HepG2 (cell line): Measurements from ENCODE around the gene ALG3. TPM values are rescaled to one million over a fixed set of nuclear protein-coding genes. Genes with fewer than 3 reads are reported as not detected.

ENCODE experiments used
- ATAC-seq: fragments of 200-7000 bp; cut with Tn5 transposase; 3 replicates; pipeline ENCODE4 v1.9.1; 2020; ENCODE audit warnings: mild to moderate bottlenecking, moderate library complexity
- Bru-seq: library from RNA; stranded (reverse); fragments of 400-500 nt; gene quantifications from one replicate; lab custom pipeline; 2021; lab: Mats Ljungman, UMichigan
- BruChase-seq, 2 experiments: library from RNA; stranded (reverse); fragments of 400-500 nt; gene quantifications; one replicate each; lab custom pipeline; 2021; lab: Mats Ljungman, UMichigan
- BruUV-seq: library from RNA; stranded (reverse); fragments of 400-500 nt; replicated peaks from 2 replicates; lab custom pipeline; 2021; lab: Mats Ljungman, UMichigan
- CTCF ChIA-PET: fragments of 300-600 bp; formaldehyde crosslinking; extraction: SDS; loops from one replicate; lab custom pipeline; 2021; ENCODE audit warnings: low total read pairs, inconsistent platforms, low intra/inter-chr PET ratio; lab: Yijun Ruan, JAX
- POLR2A ChIA-PET: fragments of 350-600 bp; sonication (Branson Sonifier 250); formaldehyde crosslinking; loops from one replicate; lab custom pipeline; 2020; ENCODE audit warnings: antibody characterized with exemption, inconsistent platforms; lab: Yijun Ruan, JAX
- DNase-seq: peaks from one replicate; pipeline ENCODE4 v3.0.0-alpha.2; 2015; ENCODE audit warnings: low spot score
- FAIRE-seq: peaks from 3 replicates; lab custom pipeline; 2011; peaks lifted over from hg19 to GRCh38; lab: Jason Lieb, UNC
- H2AFZ ChIP-seq: one replicate; pipeline ENCODE4 v1.6.1; 2011; ENCODE audit warnings: low read length, inconsistent platforms
- H3K27ac ChIP-seq: fragments of 300-600 bp; 3 replicates; pipeline ENCODE4 v1.8.0; 2011; ENCODE audit warnings: mixed run types, mild to moderate bottlenecking, mixed read lengths, low read length, inconsistent platforms; ENCODE audit not compliant: insufficient read depth; ENCODE audit errors: extremely low read length
- H3K27me3 ChIP-seq, 2 experiments: fragments of 200-600 bp in 1 of 2; 2 replicates in 1 of 2; 3 replicates in 1 of 2; pipeline versions ENCODE4 v1.6.0 to v1.8.0; 2011; ENCODE audit warnings: low read length in 2 of 2, mild to moderate bottlenecking in 2 of 2, moderate library complexity in 2 of 2, inconsistent platforms in 1 of 2; ENCODE audit not compliant: insufficient read depth in 2 of 2, control insufficient read depth in 1 of 2
- H3K36me3 ChIP-seq, 2 experiments: fragments of 200-600 bp in 1 of 2; replicated peaks in 1 of 2; 2 replicates in 1 of 2; 3 replicates in 1 of 2; pipeline versions ENCODE4 v1.5.1 to v1.8.0; 2011; ENCODE audit warnings: low read length in 2 of 2, inconsistent platforms in 1 of 2; ENCODE audit not compliant: insufficient read depth in 2 of 2, control insufficient read depth in 1 of 2
- H3K4me1 ChIP-seq: 2 replicates; pipeline ENCODE4 v1.5.1; 2012; ENCODE audit warnings: low read length, inconsistent platforms; ENCODE audit not compliant: insufficient read depth
- H3K4me2 ChIP-seq: 2 replicates; pipeline ENCODE4 v1.6.0; 2011; ENCODE audit warnings: low read depth, low read length, inconsistent platforms
- H3K4me3 ChIP-seq, 3 experiments: fragments of 200-600 bp in 1 of 3; sonication (generic), shearing (Covaris generic) in 1 of 3; replicated peaks in 1 of 3; 2 replicates each; pipeline ENCODE4 v1.5.1; 2011 to 2016; ENCODE audit warnings: low read length in 3 of 3, inconsistent platforms in 2 of 3, low read depth in 2 of 3, mild to moderate bottlenecking in 2 of 3, control low read depth in 1 of 3, mixed read lengths in 1 of 3; ENCODE audit not compliant: insufficient read depth in 1 of 3
- H3K79me2 ChIP-seq: one replicate; pipeline ENCODE4 v1.6.1; 2011; ENCODE audit warnings: low read length, inconsistent platforms; ENCODE audit not compliant: insufficient read depth
- H3K9ac ChIP-seq: 2 replicates; pipeline ENCODE4 v1.6.0; 2011; ENCODE audit warnings: mild to moderate bottlenecking, low read depth, low read length, inconsistent platforms; ENCODE audit not compliant: insufficient read depth
- H3K9me3 ChIP-seq: 2 replicates; pipeline ENCODE4 v1.5.1; 2012; ENCODE audit warnings: mild to moderate bottlenecking, low read length
- H4K20me1 ChIP-seq: 2 replicates; pipeline ENCODE4 v1.6.0; 2011; ENCODE audit warnings: inconsistent platforms, mild to moderate bottlenecking, low read length, moderate library complexity; ENCODE audit not compliant: insufficient read depth
- HNRNPK ChIP-seq: fragments of 200-400 bp; formaldehyde crosslinking; IDR thresholded peaks from 2 replicates; pipeline ENCODE4 v1.6.1; 2018; ENCODE audit warnings: low read length, low read depth, moderate library complexity, mild to moderate bottlenecking; ENCODE audit not compliant: poor library complexity, severe bottlenecking
- MLXIP ChIP-seq: sonication (generic); formaldehyde crosslinking; IDR thresholded peaks from 2 replicates; pipeline ENCODE4 v1.9.0; 2021; ENCODE audit warnings: missing genetic modification reagents, borderline replicate concordance
- SIN3A ChIP-seq: IDR thresholded peaks from 2 replicates; pipeline ENCODE4 v1.6.1; 2011; ENCODE audit warnings: low read depth, mild to moderate bottlenecking, control low read depth, low read length, borderline replicate concordance
- SRF ChIP-seq: IDR thresholded peaks from 2 replicates; pipeline ENCODE4 v1.6.1; 2011; ENCODE audit warnings: mild to moderate bottlenecking, low read depth, low read length, moderate library complexity
- ZNF839 ChIP-seq: sonication (generic); formaldehyde crosslinking; IDR thresholded peaks from 2 replicates; pipeline ENCODE4 v1.4.0; 2020; ENCODE audit warnings: missing genetic modification reagents, mild to moderate bottlenecking, borderline replicate concordance
- WGBS: methylation state at CpG from one replicate; pipeline ENCODE4 v1.1.6; 2017; ENCODE audit warnings: low lambda C conversion rate; 5-methylcytosine and 5-hydroxymethylcytosine counted together
- in situ Hi-C: cut with HindIII; loops from 2 replicates; pipeline ENCODE4 v1.10.0; 2017; ENCODE audit warnings: low pct_unique_long_range_greater_than_20kb; ENCODE audit not compliant: extremely low pct_ligation_motif_present
- intact Hi-C: fragments of 100-400 bp; cut with micrococcal nuclease; formaldehyde crosslinking; loops from one replicate; pipeline ENCODE4 v1.10.0; 2022; ENCODE audit not compliant: unreplicated experiment
- long read RNA-seq, 2 experiments: library from RNA in 1 of 2; library from polyadenylated mRNA in 1 of 2; stranded (forward) in 1 of 2; unstranded in 1 of 2; transcript quantifications; one replicate each; pipeline ENCODE4 v2.0.0, GENCODE V29; 2019 to 2022
- polyA minus RNA-seq, 3 experiments: library from RNA; depleted of rRNA, polyadenylated mRNA; stranded (reverse); fragments of >200 nt; gene quantifications; 2 replicates each; pipeline ENCODE4 v1.2.3, GENCODE V29; 2011; ENCODE audit warnings: low replicate concordance in 1 of 3
- polyA plus RNA-seq, 8 experiments: library from polyadenylated mRNA; depleted of rRNA in 3 of 8; stranded (reverse) in 7 of 8; unstranded in 1 of 8; fragments of >200 nt; fragmentation: Illumina TruSeq in 4 of 8; extraction: Trizol in 4 of 8; gene quantifications; 2 replicates each; pipeline versions ENCODE4 v1.2.1 to v1.2.3, GENCODE V29; 2011 to 2016; ENCODE audit warnings: low read depth in 4 of 8, missing spikeins in 1 of 8, mixed read lengths in 1 of 8; ENCODE audit not compliant: insufficient read depth in 1 of 8
- total RNA-seq, 5 experiments: library from RNA; depleted of rRNA; stranded (reverse); fragments of >200 nt; fragmentation: Illumina TruSeq; extraction: Trizol; gene quantifications; 2 replicates each; pipeline ENCODE4 v1.2.3, GENCODE V29; 2016; ENCODE audit warnings: low read depth in 1 of 5
- TF ChIP-seq, protein P1 (sequence below): sonication (generic); formaldehyde crosslinking; conservative IDR thresholded peaks from 2 replicates; pipeline ENCODE4 v1.4.0; 2020; ENCODE audit warnings: missing genetic modification reagents
- TF ChIP-seq, protein P2 (sequence below): sonication (generic); formaldehyde crosslinking; IDR thresholded peaks from 2 replicates; pipeline ENCODE4 v1.4.0; 2020; ENCODE audit warnings: missing genetic modification reagents

The ALG3 gene
- total RNA-seq (2016; rRNA removed; fragmentation: Illumina TruSeq; extraction: Trizol): 28.8 and 46.6 TPM in 2 replicates
- 47.3 and 56.1 TPM in 2 replicates for total RNA-seq (2016; cell fraction: cytosol; rRNA removed; fragmentation: Illumina TruSeq; extraction: Trizol; ENCODE audit: low read depth)
- 27.8 and 43.4 TPM in 2 replicates for total RNA-seq (2016; cell fraction: insoluble cytoplasmic fraction; rRNA removed; fragmentation: Illumina TruSeq; extraction: Trizol)
- total RNA-seq (2016; cell fraction: membrane; rRNA removed; fragmentation: Illumina TruSeq; extraction: Trizol): 51.4 and 62.8 TPM in 2 replicates
- 46.0 and 52.3 TPM in 2 replicates for total RNA-seq (2016; cell fraction: nucleus; rRNA removed; fragmentation: Illumina TruSeq; extraction: Trizol)
- polyA plus RNA-seq (2011; rRNA removed): 57.1 and 63.2 TPM in 2 replicates
- 74.6 and 81.8 TPM in 2 replicates for polyA plus RNA-seq (2011; cell fraction: cytosol; rRNA removed)
- 94.7 and 101 TPM in 2 replicates for polyA plus RNA-seq (2011; cell fraction: nucleus; rRNA removed)
- polyA plus RNA-seq (2012): 43.5 and 53.9 TPM in 2 replicates
- 72.7 and 85.7 TPM in 2 replicates for polyA plus RNA-seq (2016; cell fraction: cytosol; fragmentation: Illumina TruSeq; extraction: Trizol; ENCODE audit: low read depth)
- 39.8 and 50.9 TPM in 2 replicates for polyA plus RNA-seq (2016; cell fraction: insoluble cytoplasmic fraction; fragmentation: Illumina TruSeq; extraction: Trizol; ENCODE audit: low read depth)
- polyA plus RNA-seq (2016; cell fraction: membrane; fragmentation: Illumina TruSeq; extraction: Trizol; ENCODE audit: low read depth): 95.5 and 96.4 TPM in 2 replicates
- 113 and 119 TPM in 2 replicates for polyA plus RNA-seq (2016; cell fraction: nucleus; fragmentation: Illumina TruSeq; extraction: Trizol; ENCODE audit: insufficient read depth, low read depth)
- 275 and 712 TPM in 2 replicates for polyA minus RNA-seq (2011; rRNA and poly(A)+ RNA removed; ENCODE audit: low replicate concordance)
- 45.2 and 48.1 TPM in 2 replicates for polyA minus RNA-seq (2011; cell fraction: cytosol; rRNA and poly(A)+ RNA removed)
- 80.9 and 81.0 TPM in 2 replicates for polyA minus RNA-seq (2011; cell fraction: nucleus; rRNA and poly(A)+ RNA removed)
- percentile 77 among the genes with signal in this experiment for Bru-seq, nascent RNA
- BruChase-seq, experiment 1, labeled RNA remaining after a 6-hour chase: percentile 80 among the genes with signal in this experiment
- BruChase-seq, experiment 2, labeled RNA remaining after a 2-hour chase: percentile 75 among the genes with signal in this experiment
- long read RNA-seq, experiment 1, transcript ALG3-205 (9 exons, 1,533 nt): minor isoform, 7 of 147 reads
- long read RNA-seq, experiment 1, transcript ALG3-201 (9 exons, 1,528 nt): major isoform, 76 of 147 reads
- long read RNA-seq, experiment 1, partial matches to known transcripts: 5 of 147 reads
- long read RNA-seq, experiment 1, other reads (novel, unspliced or antisense): 55 of 147 reads
- long read RNA-seq, experiment 2, transcript ALG3-205 (9 exons, 1,533 nt): minor isoform, 25 of 215 reads
- long read RNA-seq, experiment 2, transcript ALG3-201 (9 exons, 1,528 nt): major isoform, 63 of 215 reads
- long read RNA-seq, experiment 2, partial matches to known transcripts: 19 of 215 reads
- long read RNA-seq, experiment 2, other reads (novel, unspliced or antisense): 101 of 215 reads

- Histone ChIP-seq H3K27ac (peak within 1 kb of the TSS; percentile 93), H2AFZ (peak within 1 kb of the TSS; percentile 81), H4K20me1 (no peaks in the 10 kb centered on the region), H3K27me3 (peaks cover 0 to 4% of the 10 kb centered on the region in 2 experiments; a peak in 1 of 5 replicates), H3K9ac (peak within 1 kb of the TSS; percentile 99), H3K79me2 (peaks cover 9% of the 10 kb centered on the region), H3K9me3 (no peaks in the 10 kb centered on the region), H3K36me3 (peaks cover 9 to 23% of the 10 kb centered on the region in 2 experiments; a peak in 4 of 5 replicates), H3K4me1 (peaks cover 20% of the 10 kb centered on the region), H3K4me2 (peak within 1 kb of the TSS; percentile 81), H3K4me3 (peak within 1 kb of the TSS; percentile 89 to 99 (median 97))
- intact Hi-C loops: loop anchor here (2.0 to 10.0 kb wide), 4 partner anchors 36 to 361 kb away; partner anchors contain the start of gene ABCC5
- FAIRE-seq (no peak), DNase-seq (peak; percentile 76), ATAC-seq (peak; percentile 70)
- BruUV-seq: TSS peak; percentile 78
- in situ Hi-C loops: loop anchor here (5.0 kb wide), 1 partner anchor 91 kb away; the partner anchor contains the start of gene DVL3
- CTCF ChIA-PET: interaction anchor here (1.9 kb wide), 1 partner anchor 19 kb away, joined by 6 read pairs; the partner anchor contains the start of gene VWA5B2
- POLR2A ChIA-PET: interaction anchor here (1.2 to 2.3 kb wide), 3 partner anchors 21 to 364 kb away, joined by 3 to 7 read pairs (median 5); partner anchors contain the start of genes ABCF3 and PARL
- 0% methylated on average over 13 of the region's 49 CpGs for WGBS
- TF ChIP-seq ZNF839 (CRISPR knock-in tag) (no peak), SRF (no peak), HNRNPK (peak; percentile 75), MLXIP (CRISPR knock-in tag) (peak; percentile 64; the same call in 1 of the 2 replicates), SIN3A (peak; percentile 93; the same call in 1 of the 2 replicates)
- TF ChIP-seq, protein P1, sequence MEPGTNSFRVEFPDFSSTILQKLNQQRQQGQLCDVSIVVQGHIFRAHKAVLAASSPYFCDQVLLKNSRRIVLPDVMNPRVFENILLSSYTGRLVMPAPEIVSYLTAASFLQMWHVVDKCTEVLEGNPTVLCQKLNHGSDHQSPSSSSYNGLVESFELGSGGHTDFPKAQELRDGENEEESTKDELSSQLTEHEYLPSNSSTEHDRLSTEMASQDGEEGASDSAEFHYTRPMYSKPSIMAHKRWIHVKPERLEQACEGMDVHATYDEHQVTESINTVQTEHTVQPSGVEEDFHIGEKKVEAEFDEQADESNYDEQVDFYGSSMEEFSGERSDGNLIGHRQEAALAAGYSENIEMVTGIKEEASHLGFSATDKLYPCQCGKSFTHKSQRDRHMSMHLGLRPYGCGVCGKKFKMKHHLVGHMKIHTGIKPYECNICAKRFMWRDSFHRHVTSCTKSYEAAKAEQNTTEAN: no peak
- TF ChIP-seq, protein P2, sequence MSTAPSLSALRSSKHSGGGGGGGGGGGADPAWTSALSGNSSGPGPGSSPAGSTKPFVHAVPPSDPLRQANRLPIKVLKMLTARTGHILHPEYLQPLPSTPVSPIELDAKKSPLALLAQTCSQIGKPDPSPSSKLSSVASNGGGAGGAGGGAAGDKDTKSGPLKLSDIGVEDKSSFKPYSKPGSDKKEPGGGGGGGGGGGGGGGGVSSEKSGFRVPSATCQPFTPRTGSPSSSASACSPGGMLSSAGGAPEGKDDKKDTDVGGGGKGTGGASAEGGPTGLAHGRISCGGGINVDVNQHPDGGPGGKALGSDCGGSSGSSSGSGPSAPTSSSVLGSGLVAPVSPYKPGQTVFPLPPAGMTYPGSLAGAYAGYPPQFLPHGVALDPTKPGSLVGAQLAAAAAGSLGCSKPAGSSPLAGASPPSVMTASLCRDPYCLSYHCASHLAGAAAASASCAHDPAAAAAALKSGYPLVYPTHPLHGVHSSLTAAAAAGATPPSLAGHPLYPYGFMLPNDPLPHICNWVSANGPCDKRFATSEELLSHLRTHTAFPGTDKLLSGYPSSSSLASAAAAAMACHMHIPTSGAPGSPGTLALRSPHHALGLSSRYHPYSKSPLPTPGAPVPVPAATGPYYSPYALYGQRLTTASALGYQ (CRISPR knock-in tag): peak; percentile 53
Measured at GRCh38 chr3:184248454-184249411, at the start of gene ALG3. TSS of gene ALG3 (minus strand) at chr3:184248962. CDS start at chr3:184248940, 22 bp downstream.
